Measurements from ENCODE around the gene VSX1. TPM values are rescaled to one million over a fixed set of nuclear protein-coding genes. Genes with fewer than 3 reads are reported as not detected.

VSX1 gene
- total RNA-seq, 1 donor from 2014 or later: not detected

DNA sequence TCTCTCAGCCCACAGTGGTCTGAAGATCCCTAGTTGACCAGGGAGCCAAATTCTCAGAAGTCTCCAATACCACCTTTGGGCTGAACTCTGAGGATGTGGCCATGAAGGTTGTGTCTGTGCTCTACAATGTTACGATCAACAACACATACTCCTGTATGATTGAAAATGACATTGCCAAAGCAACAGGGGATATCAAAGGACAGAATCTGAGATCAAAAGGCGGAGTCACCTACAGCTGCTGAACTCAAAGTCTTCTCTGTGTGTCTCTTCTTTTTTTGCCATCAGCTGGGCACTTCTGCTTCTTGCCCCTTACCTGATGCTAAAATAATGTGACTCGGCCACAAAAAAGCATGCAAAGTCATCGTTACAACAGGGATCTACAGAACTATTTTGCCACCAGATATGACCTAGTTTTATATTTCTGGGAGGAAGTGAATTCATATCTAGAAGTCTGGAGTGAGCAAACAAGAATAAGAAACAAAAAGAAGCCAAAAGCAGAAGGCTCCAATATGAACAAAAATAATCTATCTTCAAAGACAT, 17.7 kb upstream of the VSX1 start:
- TF ChIP-seq POLR2AphosphoS5 (IDR thresholded peaks at IDR 0.05; ENCODE audit: insufficient read depth in 1 of 2, low read depth in 1 of 2) (no peak), POLR2A (IDR thresholded peaks at IDR 0.05) (no peak)
- TF ChIP-seq, protein P1, sequence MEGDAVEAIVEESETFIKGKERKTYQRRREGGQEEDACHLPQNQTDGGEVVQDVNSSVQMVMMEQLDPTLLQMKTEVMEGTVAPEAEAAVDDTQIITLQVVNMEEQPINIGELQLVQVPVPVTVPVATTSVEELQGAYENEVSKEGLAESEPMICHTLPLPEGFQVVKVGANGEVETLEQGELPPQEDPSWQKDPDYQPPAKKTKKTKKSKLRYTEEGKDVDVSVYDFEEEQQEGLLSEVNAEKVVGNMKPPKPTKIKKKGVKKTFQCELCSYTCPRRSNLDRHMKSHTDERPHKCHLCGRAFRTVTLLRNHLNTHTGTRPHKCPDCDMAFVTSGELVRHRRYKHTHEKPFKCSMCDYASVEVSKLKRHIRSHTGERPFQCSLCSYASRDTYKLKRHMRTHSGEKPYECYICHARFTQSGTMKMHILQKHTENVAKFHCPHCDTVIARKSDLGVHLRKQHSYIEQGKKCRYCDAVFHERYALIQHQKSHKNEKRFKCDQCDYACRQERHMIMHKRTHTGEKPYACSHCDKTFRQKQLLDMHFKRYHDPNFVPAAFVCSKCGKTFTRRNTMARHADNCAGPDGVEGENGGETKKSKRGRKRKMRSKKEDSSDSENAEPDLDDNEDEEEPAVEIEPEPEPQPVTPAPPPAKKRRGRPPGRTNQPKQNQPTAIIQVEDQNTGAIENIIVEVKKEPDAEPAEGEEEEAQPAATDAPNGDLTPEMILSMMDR (IDR thresholded peaks at IDR 0.05): no peak
- intact Hi-C loops (cut with DNase I): no loop called here
- H3K27ac ChIP-seq: no peak overlapping the region
- H3K4me3 ChIP-seq: no peak overlapping the region
- H3K9me3 ChIP-seq: no peaks in the 10 kb centered on the region
- H3K27me3 ChIP-seq: no peaks in the 10 kb centered on the region
- H3K36me3 ChIP-seq: no peaks in the 10 kb centered on the region
- no peaks in the 10 kb centered on the region for H3K4me1 ChIP-seq
- DNase-seq (ENCODE audit: extremely low spot score in 2 of 2): no peak

DNA sequence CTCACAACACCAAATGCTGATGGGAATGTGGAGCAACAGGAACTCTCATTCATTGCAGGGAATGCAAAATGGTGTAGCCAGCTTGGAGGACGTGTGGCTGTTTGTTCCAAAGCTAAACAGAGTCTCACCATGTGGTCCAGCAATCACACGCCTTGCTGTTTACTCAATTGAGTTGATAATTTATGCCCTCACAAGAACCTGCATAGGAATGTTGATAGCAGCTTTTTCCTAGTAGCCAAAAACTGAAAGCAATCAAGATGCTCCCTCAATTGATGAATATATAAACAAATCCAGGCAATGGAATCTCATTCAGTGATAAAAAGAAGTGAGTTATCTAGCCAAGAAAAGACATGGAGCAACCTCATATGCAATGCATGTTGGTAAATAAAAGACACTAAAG, 15.6 kb upstream of the VSX1 start:
- Histone ChIP-seq H3K4me1 (no peaks in the 10 kb centered on the region), H3K36me3 (no peaks in the 10 kb centered on the region), H3K27ac (no peak overlapping the region), H3K4me3 (no peak overlapping the region), H3K9me3 (no peaks in the 10 kb centered on the region), H3K27me3 (no peaks in the 10 kb centered on the region)
- no peak for TF ChIP-seq POLR2A (IDR thresholded peaks at IDR 0.05)
- TF ChIP-seq, protein P1 (IDR thresholded peaks at IDR 0.05): no peak
- no peak for TF ChIP-seq POLR2AphosphoS5 (IDR thresholded peaks at IDR 0.05; ENCODE audit: insufficient read depth in 1 of 2, low read depth in 1 of 2)
- intact Hi-C loops (cut with DNase I): no loop called here
- no peak for DNase-seq (ENCODE audit: extremely low spot score in 2 of 2)

DNA sequence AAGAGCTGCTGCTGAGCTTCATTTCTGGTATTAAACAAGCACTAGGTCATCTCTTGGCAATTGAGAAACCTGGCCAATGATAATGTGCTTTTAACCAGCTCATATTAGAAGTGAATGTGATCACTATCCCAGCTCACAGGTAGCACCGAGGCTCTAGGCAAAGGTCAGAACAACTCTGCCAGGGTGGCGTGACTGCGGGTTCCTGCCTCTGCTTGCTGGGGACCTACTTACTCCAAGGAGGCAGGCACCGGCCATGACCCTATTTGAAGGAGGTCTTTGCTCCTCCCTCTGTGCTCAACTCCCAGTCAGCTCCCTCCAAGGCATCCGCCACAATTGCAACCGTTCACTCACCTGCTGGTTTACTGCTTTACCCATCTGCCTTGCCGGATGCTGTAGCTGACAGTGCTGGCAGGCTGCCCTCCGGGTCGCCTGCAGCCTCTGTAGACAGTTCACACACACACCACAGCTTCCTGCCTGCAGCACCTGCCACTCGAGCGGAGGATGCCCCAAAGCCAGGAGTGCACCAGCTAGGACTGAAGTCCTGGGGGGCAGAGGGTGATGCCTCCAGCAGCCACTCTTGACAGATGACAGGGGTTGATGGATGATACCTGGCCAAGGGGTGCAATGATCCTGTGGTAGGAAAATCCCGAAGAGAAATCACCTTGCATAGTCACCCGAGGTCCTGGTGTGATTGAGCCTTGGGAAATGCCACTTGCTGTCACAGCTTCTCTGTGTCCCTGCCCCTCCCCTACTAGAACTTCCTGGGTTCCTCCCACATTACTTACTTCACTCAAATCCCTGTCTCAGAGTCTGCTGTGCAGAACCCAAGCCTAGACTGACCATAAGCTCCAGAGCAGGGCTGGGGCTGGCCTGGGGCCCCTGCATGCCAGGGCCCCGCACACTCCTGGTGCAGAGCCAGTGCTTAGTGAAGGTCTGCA, 8.8 kb upstream of the VSX1 start:
- H3K9me3 ChIP-seq: no peaks in the 10 kb centered on the region
- intact Hi-C loops (cut with DNase I): no loop called here
- no peaks in the 10 kb centered on the region for H3K27me3 ChIP-seq
- no peak overlapping the region for H3K27ac ChIP-seq
- peak in 1 of 2 donors; percentile 91 for DNase-seq (ENCODE audit: extremely low spot score in 2 of 2)
- TF ChIP-seq, protein P1 (IDR thresholded peaks at IDR 0.05): no peak
- peak in 1 of 2 donors; percentile 44 for TF ChIP-seq POLR2AphosphoS5 (IDR thresholded peaks at IDR 0.05; ENCODE audit: insufficient read depth in 1 of 2, low read depth in 1 of 2)
- H3K4me1 ChIP-seq: no peaks in the 10 kb centered on the region
- no peaks in the 10 kb centered on the region for H3K36me3 ChIP-seq
- no peak overlapping the region for H3K4me3 ChIP-seq

DNA sequence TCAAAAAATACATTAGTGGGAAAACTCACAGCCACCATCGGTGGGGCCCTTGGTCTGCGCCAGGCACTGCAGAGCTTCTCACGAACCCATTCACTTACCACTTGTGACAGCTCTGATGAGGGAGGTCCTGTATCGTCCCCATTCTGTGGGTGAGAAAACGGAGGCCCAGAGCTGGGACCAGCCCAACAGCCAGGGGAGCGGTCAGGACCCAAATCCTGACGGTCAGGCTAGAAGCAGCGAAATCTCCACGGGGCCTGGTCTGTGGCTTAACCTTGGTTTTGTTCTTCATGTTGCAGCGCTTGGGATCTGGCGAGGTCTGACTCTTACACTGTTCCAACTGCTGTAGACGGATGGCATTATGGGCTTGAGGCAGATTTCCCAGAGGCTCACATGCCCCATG, 7.7 kb upstream of the VSX1 start:
- TF ChIP-seq POLR2A (IDR thresholded peaks at IDR 0.05): no peak
- Histone ChIP-seq H3K27ac (no peak overlapping the region), H3K36me3 (no peaks in the 10 kb centered on the region), H3K9me3 (no peaks in the 10 kb centered on the region), H3K4me3 (no peak overlapping the region), H3K4me1 (no peaks in the 10 kb centered on the region), H3K27me3 (peaks cover 3% of the 10 kb centered on the region)
- peak in 1 of 2 donors; percentile 79 for DNase-seq (ENCODE audit: extremely low spot score in 2 of 2)
- intact Hi-C loops (cut with DNase I): no loop called here

DNA sequence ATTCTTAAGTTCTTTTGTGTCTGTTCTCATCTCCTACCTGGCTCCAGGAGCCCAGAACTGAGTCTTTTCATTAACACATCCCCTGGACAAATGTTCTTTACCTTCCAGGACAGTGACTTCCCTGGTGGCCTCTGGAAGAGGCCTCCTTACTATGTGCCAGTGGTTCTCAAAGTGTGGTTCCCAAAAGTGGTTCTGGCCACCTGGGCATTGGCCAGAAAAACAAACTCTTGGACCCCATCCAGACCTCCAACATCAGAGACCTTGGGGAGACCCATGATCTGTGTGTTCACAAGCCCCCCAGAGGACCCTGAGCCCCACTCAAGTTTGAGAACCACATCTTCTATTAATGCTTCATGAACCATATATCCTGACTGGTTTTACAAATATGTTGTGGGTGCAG, 7.2 kb upstream of the VSX1 start:
- Histone ChIP-seq H3K9me3 (no peaks in the 10 kb centered on the region), H3K27me3 (peaks cover 7% of the 10 kb centered on the region), H3K4me1 (no peaks in the 10 kb centered on the region), H3K36me3 (no peaks in the 10 kb centered on the region), H3K27ac (no peak overlapping the region), H3K4me3 (no peak overlapping the region)
- peak in 1 of 2 donors; percentile 67 for DNase-seq (ENCODE audit: extremely low spot score in 2 of 2)
- intact Hi-C loops (cut with DNase I): no loop called here
- no peak for TF ChIP-seq POLR2A (IDR thresholded peaks at IDR 0.05)
- no peak for TF ChIP-seq POLR2AphosphoS5 (IDR thresholded peaks at IDR 0.05; ENCODE audit: insufficient read depth in 1 of 2, low read depth in 1 of 2)
- TF ChIP-seq, protein P1 (IDR thresholded peaks at IDR 0.05): no peak
